HG03196 (cell line): ENCODE results near the gene DIAPH3.
A peak's percentile ranks its signal among the peaks of the same experiment; 100 is the strongest.
"Not testable (repeated sequence)": the region's sequence is repeated elsewhere in the genome, so short reads cannot be mapped to it uniquely, and the experiment has no call there.

Experiments used
- ATAC-seq: cut with Tn5 transposase; IDR thresholded peaks from one replicate; pipeline ENCODE4 v1.9.1; 2021; ENCODE audit not compliant: unreplicated experiment

DIAPH3 gene

GRCh38 chr13:60163478-60164233 lies at the start of gene DIAPH3:
TSS of gene DIAPH3 (minus strand) at chr13:60163928. CDS start at chr13:60163766, 162 bp downstream.
- ATAC-seq: peak; percentile 99

GRCh38 chr13:60213236-60213744 lies 49.6 kb upstream of the DIAPH3 start:
- no peak for ATAC-seq

- no peak for ATAC-seq
Observed at GRCh38 chr13:60211548-60211947, 47.8 kb upstream of the DIAPH3 start.

- no peak for ATAC-seq
Observed at GRCh38 chr13:60210510-60211330, 47.0 kb upstream of the DIAPH3 start.

- ATAC-seq: not testable (repeated sequence)
Observed at GRCh38 chr13:60205499-60205898, 41.8 kb upstream of the DIAPH3 start.

- no peak for ATAC-seq
Observed at GRCh38 chr13:60201286-60201685, 37.6 kb upstream of the DIAPH3 start.

GRCh38 chr13:60195893-60196292 lies 32.2 kb upstream of the DIAPH3 start:
- not testable (repeated sequence) for ATAC-seq

GRCh38 chr13:60182907-60183306 lies 19.2 kb upstream of the DIAPH3 start:
- ATAC-seq: no peak

- ATAC-seq: no peak
Observed at GRCh38 chr13:60178327-60178726, 14.6 kb upstream of the DIAPH3 start.

GRCh38 chr13:60175571-60175970 lies 11.8 kb upstream of the DIAPH3 start:
- ATAC-seq: no peak

GRCh38 chr13:60174113-60174512 lies 10.4 kb upstream of the DIAPH3 start:
- no peak for ATAC-seq

GRCh38 chr13:60172111-60172510 lies 8.4 kb upstream of the DIAPH3 start:
- ATAC-seq: no peak

GRCh38 chr13:60170414-60170813 lies 6.7 kb upstream of the DIAPH3 start:
- ATAC-seq: no peak

- no peak for ATAC-seq
Observed at GRCh38 chr13:60169239-60170031, 5.7 kb upstream of the DIAPH3 start.

GRCh38 chr13:60167121-60167520 lies 3.4 kb upstream of the DIAPH3 start:
- no peak for ATAC-seq

GRCh38 chr13:60165391-60166099 lies 1.8 kb upstream of the DIAPH3 start:
- no peak for ATAC-seq

GRCh38 chr13:60164234-60164889 lies 634 bp upstream of the DIAPH3 start:
- peak; percentile 20 for ATAC-seq

- no peak for ATAC-seq
Observed at GRCh38 chr13:60162096-60162495, 1.6 kb downstream of the DIAPH3 start.

GRCh38 chr13:60158321-60158801 lies 5.4 kb downstream of the DIAPH3 start:
- ATAC-seq: peak; percentile 62

GRCh38 chr13:60155978-60156377 lies 7.8 kb downstream of the DIAPH3 start:
- ATAC-seq: no peak
